GM18511 (cell line): Measurements from ENCODE around the gene PAK4.

Experiments used
- ATAC-seq: cut with Tn5 transposase; IDR thresholded peaks from one replicate; pipeline ENCODE4 v1.9.1; 2021; ENCODE audit warnings: mild to moderate bottlenecking, moderate library complexity; ENCODE audit not compliant: unreplicated experiment

Gene PAK4

DNA sequence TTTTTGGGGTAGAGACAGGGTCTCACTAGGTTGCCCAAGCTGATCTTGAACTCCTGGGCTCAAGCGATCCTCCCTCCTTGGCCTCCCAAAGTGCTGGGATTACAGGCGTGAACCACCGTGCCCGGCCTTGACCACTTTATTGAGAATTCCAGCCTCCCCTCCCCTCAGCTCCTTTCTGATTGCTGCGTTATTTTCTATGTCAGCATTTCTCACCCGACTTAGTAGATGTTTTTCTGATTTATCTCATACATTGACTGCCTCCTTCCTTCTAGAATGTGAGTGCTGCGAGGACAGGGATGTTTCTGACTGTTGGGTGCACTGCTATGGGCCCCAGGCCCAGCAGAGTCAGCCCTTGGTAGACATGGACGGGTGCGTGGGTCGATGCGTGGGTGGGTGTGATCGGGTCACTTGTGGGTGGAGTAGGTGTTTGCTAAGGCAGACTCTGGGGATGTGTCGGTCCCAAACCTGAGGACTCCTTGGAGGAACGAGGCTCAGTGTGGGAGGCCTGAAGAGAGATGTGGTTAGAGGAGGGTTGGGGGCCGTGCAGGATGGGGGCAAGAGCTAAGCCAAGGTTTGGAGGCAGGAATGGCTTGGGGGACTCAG is 37.0 kb downstream of the PAK4 start:
- no peak for ATAC-seq

DNA sequence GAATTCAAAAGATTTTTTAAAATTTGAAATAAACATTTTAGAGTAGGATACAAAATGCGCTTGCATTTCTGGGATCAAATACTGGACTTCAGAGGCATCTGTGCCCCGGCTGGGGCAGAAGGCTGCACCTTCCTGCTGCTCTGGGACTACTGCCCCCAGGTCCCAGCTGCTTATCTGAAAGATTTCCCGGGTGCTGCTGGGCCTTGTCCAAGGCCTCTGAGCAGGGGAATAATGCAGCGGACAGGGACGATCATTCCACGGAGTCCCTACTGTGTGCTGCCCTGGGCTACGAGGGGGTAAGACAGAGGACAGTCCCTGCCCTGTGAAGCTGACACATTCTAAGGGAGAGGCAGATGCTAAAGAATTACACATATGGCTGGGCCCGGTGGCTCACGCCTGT is 38.0 kb downstream of the PAK4 start:
- no peak for ATAC-seq

DNA sequence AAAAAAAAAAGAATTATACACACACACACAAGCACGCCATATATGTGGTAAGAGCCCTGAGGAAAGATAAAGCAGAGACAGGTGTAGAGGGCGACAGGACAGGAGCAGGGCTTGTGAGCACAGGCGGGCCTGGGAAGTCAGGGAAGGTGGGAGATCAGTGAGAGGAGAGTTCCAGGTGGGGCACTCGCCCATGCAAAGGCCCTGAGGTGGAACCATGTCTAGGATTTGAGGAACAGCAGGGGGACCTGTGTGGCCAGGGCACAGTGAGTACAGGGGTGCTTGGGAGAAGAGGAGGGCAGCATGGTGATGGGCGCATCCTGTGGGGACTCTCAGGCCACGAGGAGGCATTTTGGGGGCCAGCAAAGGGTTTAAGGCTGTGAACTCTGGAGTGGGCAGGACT is 38.7 kb downstream of the PAK4 start:
- ATAC-seq: no peak

DNA sequence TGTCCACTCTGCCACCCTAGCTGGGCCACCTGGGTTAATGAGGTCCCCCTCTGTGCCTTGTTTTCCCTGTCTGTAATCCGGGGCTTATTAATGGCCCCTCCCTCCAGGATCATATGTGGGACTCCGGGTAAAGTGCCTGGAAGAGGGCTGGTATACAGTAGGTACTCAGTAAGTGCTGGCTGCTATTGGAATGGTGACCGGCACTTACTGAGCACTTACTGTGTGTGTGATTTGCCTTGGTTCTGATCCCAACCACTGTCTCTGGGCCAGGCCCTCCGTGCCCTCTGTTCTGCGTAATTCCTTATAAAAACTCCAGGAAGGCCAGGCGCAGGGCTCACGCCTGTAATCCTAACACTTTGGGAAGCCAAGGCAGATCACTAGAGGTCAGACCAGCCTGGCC is 40.3 kb downstream of the PAK4 start:
- no peak for ATAC-seq

DNA sequence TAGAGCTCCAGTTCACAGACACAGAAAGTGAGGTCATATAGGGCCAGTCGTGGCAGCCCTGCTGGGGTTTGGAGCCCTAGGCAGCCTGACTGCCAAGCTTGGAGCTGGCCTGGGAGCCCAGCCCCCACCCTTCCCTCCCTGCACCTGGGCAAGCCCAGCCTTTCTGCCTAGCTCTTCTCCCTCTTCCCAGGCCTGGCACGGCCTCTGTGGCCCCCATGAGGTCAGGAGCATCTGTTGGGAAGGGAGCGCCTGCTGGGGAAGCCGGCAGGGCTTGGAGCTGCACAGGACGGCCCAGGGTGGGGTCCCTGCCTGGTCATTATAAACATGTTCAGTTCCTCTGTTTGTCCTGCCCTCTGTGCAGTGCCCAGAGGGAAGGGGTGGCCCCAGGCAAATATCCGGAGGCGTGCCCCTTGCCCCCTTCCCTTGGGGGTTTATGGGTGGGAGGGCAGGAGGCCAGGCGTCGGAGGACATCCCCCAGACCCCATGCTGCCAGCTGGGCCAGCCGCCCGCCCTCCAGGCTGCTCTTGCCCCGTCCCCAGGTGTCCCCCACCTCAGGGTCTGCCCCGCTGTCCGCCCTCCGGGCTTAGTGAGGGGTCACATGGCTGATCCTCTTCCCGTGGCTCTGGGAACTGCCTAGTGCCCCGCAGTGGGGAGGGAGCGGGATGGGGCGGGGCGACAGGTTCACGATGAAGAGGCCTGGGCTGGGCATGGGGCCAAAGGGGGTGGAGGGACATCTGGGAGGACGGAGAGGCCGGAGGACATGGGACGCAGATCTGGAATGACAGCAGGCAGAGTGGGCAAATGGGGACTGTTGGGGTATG is 41.2 kb downstream of the PAK4 start:
- ATAC-seq: no peak

DNA sequence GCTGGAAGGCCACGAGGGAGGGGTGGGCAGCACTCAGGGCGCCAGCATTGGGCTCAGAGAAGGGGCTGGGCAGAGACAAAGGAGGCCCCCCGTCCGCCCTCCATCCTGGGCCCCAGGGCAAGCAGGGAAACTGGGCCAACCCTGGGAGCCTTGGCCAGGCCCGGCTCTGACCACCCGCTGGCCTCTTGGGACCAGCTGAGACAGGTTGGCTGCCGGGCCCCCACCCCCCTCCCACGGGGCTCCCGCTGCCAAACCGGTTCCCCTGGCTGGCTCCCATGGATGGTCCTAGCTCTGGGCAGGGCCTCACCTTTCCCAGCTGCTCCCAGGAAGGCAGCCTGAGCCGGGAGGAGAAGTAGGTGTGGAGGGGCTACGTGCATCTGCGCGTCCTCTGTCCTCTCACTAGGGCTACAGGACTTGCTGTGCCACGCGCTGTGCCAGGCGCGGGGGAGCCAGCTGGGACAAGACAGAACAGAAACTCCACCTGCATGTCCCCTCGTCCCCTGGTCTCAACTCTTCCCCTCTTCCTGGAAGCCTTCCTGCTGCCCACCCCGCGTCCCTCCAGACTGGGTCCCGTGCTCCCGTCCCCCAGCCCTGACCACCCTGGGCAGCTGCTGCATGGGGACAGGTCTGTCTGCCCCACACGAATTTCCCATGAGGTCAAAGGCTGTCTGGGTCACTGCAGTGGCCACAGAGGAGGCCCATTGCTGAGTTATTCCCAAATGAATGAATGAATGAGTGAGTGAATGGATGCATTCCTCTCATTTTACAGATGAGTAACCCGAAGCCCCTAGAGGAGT is 42.1 kb downstream of the PAK4 start:
- no peak for ATAC-seq

DNA sequence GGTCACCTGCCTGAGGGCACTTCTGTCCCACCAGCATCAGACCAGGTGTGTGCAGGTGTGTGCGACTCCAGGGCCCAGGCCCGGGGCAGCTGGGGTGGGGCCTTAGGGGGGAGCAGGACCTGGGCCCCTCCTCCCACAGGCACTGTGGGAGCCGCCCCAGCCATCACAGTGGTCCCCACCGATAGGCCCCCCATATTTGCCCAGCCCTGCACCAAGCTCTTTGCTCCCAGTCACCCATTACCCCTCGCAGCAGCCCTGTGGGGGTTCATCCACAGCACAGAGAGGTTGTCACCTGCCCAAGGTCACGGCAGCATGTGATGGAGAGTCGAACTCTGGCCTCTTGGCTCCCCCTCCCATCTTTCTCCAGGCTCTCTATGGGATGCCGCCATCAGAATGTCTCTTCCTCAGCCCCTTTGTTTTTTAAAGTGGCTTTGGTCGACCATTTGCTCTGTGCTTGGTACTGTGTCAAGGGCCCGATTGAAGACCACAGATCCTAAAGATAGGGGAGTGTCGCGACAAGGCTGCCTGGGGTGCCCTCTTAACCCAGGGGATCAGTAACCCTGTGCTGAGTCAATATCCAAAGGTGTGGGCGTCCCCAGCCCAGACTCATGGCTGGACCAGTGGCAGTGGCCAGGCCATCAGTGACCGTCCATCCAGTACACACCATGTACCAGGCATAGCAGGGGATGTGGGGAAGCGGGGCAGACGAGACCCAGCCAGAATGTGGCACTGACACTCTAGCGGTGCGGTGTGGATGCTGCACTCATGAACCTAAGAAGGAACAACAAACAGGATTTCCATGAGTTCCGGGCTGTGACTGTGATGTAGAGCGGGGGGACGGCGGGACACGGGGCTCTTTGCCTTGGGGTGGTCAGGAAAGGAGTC is 42.9 kb downstream of the PAK4 start:
- no peak for ATAC-seq

DNA sequence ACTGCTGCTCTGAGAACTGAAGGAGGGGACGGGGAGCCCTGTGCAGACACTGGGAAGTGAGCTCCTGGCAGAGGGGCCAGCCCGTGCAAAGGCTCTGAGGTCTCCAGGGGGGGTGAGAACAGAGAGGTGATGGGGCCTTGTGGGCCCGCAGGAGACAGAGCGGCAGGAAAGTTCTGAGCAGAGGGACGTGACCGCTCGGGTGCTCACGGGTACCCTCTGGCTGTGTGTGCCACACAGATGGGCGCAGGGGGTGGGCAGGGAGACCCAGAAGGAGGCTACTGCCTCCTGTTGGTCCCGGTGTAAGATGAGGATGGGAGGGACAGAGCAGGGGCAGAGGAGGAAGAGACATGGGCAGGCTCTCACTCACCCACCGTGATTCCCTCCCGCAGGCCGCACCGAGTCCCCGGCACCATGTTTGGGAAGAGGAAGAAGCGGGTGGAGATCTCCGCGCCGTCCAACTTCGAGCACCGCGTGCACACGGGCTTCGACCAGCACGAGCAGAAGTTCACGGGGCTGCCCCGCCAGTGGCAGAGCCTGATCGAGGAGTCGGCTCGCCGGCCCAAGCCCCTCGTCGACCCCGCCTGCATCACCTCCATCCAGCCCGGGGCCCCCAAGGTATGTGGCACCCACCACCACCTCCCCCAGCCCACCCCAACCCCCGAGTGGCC is 43.7 kb downstream of the PAK4 start:
- ATAC-seq: no peak

DNA sequence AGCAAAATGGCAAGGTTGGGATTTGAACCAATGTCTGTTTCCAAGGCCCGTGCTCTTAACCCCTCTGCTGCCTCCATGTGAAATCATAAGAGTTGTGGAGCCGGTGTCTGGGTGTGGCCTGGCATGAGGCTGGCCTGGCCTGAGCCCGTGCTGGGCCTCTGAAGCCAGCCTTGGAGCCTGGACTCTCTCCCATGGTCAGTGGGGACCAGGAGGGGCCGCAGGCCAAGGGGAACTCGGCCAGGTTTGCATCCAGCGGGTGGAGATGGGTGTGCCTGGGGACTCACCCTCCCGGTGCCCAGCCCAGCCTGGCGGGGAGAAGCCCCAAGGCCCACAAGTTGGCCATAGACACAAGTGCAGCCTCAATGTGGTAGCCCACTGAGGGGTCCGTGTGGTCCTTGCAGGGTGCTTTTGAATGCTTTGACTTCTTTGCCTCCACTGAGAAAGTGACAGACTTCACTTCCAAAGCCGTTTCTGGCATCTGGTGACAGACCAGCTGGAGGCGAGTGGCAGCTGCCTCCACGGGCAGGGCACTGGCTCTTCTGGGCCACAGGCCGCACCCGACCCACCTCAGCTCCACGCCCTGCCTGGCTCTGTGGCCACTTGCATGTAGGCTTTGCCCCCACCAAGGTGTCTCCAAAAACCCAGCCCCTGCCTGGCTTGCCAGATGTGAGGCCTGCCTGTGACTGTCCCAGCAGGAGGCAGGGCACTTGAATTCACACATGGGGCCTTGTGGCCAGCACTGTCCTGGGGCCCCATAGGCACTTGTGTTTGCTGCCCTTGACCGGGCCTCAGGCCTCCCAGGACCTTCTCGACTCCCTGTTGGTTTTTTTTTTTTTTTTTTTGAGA is 45.0 kb downstream of the PAK4 start:
- ATAC-seq: no peak

DNA sequence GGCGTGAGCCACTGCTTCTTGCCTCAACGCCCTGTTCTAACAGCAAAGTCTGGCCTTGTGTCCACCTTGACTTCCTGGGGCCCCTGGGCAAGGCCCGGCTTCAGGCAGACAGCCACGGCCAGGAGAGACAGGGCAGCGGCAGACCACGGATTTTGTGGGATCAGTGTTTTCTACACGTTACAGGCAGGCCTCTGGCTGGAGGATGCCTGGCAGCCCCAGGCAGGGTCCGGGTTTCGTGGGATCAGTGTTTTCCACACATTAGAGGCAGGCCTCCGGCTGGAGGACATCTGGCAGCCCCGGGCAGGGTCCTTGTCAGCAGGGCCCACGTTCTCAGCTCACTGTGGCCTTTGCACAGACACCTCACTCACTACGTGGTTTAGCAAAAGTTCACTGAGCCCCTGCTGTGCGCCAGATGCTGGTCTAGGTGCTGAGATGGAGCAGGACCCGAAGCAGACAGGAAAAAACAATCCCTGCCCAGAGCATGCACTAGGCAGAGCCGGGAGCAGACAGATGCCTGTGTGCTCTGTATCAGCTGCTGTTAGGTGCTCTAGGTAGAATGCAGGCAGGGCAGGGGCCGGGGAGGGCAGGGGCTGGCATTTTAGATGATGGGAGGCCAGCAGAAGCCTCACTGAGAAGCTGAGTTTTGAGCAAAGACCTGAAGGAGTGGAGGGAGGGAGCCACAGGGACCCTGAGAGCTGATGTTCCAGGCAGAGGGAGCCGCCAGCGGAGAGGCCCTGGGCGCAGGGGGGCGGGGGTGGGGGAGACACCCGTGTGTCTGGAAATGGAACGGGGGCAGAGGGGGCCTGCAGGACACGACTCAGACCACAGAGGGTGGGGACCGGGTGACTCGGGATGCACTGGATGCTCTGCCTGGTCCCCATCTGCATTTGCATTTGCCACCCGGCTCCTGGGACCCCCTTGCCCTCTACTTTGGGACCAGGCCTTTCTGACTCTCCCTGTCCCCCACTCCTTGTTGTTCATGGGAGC is 46.2 kb downstream of the PAK4 start:
- no peak for ATAC-seq

DNA sequence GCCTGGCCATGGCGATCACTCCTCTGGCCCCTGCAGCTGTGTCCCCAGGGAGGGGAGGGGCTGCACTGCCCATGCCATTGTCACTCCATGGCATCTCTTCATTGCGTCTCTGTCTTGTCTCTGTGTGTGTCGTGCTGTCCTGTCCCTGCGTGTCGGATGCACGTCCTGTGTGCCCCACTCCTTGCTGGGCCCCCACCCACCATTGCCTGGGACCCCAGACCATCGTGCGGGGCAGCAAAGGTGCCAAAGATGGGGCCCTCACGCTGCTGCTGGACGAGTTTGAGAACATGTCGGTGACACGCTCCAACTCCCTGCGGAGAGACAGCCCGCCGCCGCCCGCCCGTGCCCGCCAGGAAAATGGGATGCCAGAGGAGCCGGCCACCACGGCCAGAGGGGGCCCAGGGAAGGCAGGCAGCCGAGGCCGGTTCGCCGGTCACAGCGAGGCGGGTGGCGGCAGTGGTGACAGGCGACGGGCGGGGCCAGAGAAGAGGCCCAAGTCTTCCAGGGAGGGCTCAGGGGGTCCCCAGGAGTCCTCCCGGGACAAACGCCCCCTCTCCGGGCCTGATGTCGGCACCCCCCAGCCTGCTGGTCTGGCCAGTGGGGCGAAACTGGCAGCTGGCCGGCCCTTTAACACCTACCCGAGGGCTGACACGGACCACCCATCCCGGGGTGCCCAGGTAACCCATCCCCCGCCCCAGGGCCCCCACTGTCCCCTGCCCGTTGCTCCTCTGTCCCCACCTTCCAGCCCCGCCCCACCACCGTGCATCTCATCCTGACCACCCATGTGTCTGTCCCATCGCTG is 47.3 kb downstream of the PAK4 start:
- ATAC-seq: no peak

DNA sequence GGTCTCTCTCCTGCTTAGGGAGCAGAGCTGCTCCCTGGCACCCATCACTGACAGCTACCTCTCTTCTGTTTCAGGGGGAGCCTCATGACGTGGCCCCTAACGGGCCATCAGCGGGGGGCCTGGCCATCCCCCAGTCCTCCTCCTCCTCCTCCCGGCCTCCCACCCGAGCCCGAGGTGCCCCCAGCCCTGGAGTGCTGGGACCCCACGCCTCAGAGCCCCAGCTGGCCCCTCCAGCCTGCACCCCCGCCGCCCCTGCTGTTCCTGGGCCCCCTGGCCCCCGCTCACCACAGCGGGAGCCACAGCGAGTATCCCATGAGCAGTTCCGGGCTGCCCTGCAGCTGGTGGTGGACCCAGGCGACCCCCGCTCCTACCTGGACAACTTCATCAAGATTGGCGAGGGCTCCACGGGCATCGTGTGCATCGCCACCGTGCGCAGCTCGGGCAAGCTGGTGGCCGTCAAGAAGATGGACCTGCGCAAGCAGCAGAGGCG is 48.0 kb downstream of the PAK4 start:
- ATAC-seq: no peak

DNA sequence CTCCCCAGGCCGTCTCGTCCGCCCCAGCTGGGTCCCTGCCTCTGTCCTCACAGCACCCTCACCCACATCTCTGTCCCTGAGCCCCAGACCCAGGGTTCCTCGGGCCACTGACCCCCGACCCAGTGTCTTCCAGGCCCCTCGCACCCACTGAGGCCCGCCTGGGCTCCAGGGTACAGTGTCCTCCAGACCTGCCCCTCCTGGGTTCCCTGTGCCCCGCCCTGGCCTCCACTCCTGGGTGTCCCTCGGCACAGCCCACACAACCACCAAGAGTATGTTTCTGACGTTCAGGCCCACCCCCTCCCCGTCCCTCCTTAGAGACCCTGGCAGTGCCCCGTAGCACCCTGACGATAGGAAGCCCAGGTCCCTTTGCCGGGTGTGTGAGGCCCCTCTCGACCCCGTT is 48.6 kb downstream of the PAK4 start:
- no peak for ATAC-seq

DNA sequence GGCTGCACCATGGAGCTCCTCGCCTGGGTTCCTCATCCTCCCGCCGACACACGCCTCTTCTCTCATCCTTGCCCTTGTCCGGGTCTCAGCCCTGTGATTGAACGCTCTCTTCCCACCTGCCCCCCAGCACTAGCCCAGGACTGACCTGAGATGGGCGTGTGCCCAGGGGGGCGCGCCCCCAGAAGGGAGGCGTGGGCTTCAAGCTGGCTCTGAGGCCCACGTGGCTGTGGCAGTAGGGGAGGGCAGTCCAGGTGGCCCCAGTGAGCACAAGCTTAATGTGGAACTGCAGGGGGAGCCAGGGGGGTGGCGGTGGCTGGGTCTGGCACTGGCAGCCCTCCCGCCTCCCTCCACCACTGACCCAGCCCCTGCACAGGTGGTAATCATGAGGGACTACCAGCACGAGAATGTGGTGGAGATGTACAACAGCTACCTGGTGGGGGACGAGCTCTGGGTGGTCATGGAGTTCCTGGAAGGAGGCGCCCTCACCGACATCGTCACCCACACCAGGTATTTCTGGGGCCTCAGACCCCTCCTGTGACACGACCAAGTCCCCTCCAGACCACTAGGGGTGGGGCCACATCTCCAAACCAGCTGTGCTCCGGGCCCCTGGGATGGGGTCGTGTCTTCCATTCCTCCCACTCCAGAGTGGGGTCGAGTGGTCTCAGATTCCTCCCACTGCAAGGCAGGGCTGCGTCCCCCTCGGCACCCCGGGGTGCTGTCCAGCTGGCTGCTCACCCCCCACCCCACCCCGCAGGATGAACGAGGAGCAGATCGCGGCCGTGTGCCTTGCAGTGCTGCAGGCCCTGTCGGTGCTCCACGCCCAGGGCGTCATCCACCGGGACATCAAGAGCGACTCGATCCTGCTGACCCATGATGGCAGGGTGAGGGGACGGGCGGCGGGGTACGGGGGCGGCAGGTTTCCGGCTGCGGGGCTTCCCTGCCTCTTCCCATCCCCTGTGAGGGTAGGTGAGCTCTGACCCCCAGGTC is 49.3 kb downstream of the PAK4 start:
- ATAC-seq: no peak

DNA sequence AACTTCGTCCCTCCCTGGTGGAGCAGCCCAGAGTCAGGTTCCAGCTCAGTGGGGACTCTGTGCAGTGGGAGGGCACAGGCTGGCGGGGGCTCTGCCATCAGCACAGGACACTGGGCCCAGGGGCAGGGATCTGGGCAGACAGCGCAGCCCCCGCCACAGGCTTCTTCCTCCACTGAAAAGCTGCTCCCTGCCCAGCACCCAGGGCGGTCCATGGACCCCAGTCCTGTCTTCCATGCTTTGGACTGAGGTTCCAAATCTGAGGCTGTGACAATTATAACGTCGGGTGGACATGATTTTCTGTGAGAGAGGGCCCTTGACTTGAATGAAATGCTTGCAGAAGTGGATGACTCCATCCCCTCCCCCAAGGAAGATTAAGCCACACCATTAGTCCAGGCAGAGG is 50.0 kb downstream of the PAK4 start:
- ATAC-seq: no peak

DNA sequence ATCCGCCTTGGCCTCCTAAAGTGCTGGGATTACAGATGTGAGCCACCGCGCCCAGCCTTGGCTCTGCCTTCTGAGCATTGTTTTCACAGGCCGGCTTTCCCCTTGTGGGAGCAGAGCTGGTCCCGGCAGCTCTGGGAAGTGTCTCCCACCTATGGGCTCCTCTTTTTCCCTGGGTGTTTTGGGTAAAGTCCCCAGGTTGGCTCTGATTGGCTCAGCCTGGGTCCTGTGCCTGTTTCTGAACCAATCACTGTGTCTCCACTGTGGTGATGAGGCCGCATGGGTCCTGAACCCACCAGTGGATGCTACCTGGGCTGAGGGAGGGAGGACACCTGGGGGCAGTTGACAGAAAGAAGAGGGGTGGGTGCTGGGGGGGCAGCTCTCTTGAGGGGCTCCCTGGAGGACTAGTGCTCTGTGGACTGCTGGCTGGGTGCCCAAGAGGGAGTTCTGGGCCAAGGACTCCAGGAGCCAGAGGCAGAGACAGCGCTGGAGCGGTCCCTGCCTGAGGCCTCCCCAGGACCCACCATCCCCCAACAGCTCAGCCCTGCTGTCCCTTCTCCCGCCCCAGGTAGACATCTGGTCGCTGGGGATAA is 51.6 kb downstream of the PAK4 start:
- no peak for ATAC-seq
